ENCODE data around the gene KEL.

KEL gene

GRCh38 chr7:142905759-142906158 is 56.4 kb downstream of the KEL start:
- H3K27ac ChIP-seq, result no peak overlapping the region
- no peak for DNase-seq (ENCODE audit: low read depth, low spot score)

GRCh38 chr7:142904128-142904527 is 58.0 kb downstream of the KEL start:
- no peak for DNase-seq (ENCODE audit: low read depth, low spot score)
- H3K27ac ChIP-seq, result no peak overlapping the region

GRCh38 chr7:142901426-142902259 is 60.5 kb downstream of the KEL start:
- no peak for DNase-seq (ENCODE audit: low read depth, low spot score)
- H3K27ac ChIP-seq, result no peak overlapping the region

GRCh38 chr7:142899661-142900060 is 62.5 kb downstream of the KEL start:
- H3K27ac ChIP-seq, result no peak overlapping the region
- no peak for DNase-seq (ENCODE audit: low read depth, low spot score)

- no peak for DNase-seq (ENCODE audit: low read depth, low spot score)
- H3K27ac ChIP-seq, result no peak overlapping the region
Measured at GRCh38 chr7:142898377-142899170, 63.6 kb downstream of the KEL start.

GRCh38 chr7:142897691-142898090 is 64.5 kb downstream of the KEL start:
- no peak overlapping the region for H3K27ac ChIP-seq
- no peak for DNase-seq (ENCODE audit: low read depth, low spot score)

GRCh38 chr7:142896741-142897379 is 65.3 kb downstream of the KEL start:
- no peak for DNase-seq (ENCODE audit: low read depth, low spot score)
- H3K27ac ChIP-seq, result no peak overlapping the region

- H3K27ac ChIP-seq, result no peak overlapping the region
- no peak for DNase-seq (ENCODE audit: low read depth, low spot score)
Measured at GRCh38 chr7:142896151-142896550, 66.0 kb downstream of the KEL start.

- no peak overlapping the region for H3K27ac ChIP-seq
- DNase-seq (ENCODE audit: low read depth, low spot score), result no peak
Measured at GRCh38 chr7:142894985-142895593, 67.1 kb downstream of the KEL start.

GRCh38 chr7:142894112-142894984 is 67.8 kb downstream of the KEL start:
- no peak overlapping the region for H3K27ac ChIP-seq
- no peak for DNase-seq (ENCODE audit: low read depth, low spot score)

- no peak for DNase-seq (ENCODE audit: low read depth, low spot score)
- H3K27ac ChIP-seq, result no peak overlapping the region
Measured at GRCh38 chr7:142892951-142893350, 69.2 kb downstream of the KEL start.

- DNase-seq (ENCODE audit: low read depth, low spot score), result no peak
- H3K27ac ChIP-seq, result no peak overlapping the region
Measured at GRCh38 chr7:142891490-142892082, 70.6 kb downstream of the KEL start.
